ENCODE measurements around the gene SHISAL1.

GRCh38 chr22:44256556-44257485 lies 55.9 kb downstream of the SHISAL1 start:
- no peak for TF ChIP-seq POLR2A (IDR thresholded peaks at IDR 0.05)
- TF ChIP-seq CTCF (IDR thresholded peaks at IDR 0.05), result no peak

Data from Peyer's patch (tissue), 4 donors.